GM12892 (cell line): ENCODE measurements around the gene MDH1B.

Source experiments
- DNase-seq: peaks from one replicate; pipeline ENCODE4 v3.0.0; 2011; ENCODE audit not compliant: insufficient read length
- FAIRE-seq: peaks from 2 replicates; lab custom pipeline; 2011; peaks lifted over from hg19 to GRCh38; lab: Jason Lieb, UNC
- POLR2A ChIP-seq: IDR thresholded peaks from 2 replicates; pipeline ENCODE4 v1.6.1; 2011; ENCODE audit warnings: low read depth, low read length, control low read depth
- POLR2AphosphoS5 ChIP-seq: IDR thresholded peaks from 2 replicates; pipeline ENCODE4 v1.6.1; 2011; ENCODE audit warnings: low read depth, low read length, control low read depth
- TAF1 ChIP-seq: IDR thresholded peaks from 2 replicates; pipeline ENCODE4 v1.6.1; 2011; ENCODE audit warnings: low read depth, mild to moderate bottlenecking, control low read depth, low read length, borderline replicate concordance

MDH1B gene

GRCh38 chr2:206688453-206688852, 76.7 kb downstream of the MDH1B start:
- DNase-seq (no peak), FAIRE-seq (no peak)
- TF ChIP-seq POLR2A = no peak
- no peak for TF ChIP-seq TAF1
- no peak for TF ChIP-seq POLR2AphosphoS5
